Testis (tissue), 2 donors: ENCODE results near the gene TMEM181.
"Not testable (repeated sequence)": the region's sequence is repeated elsewhere in the genome, so short reads cannot be mapped to it uniquely, and the experiment has no call there.

Experiments used
- CTCF ChIP-seq, 3 experiments: fragments of 450-650 bp in 2 of 3; fragments of 200-600 bp in 1 of 3; sonication (generic) in 1 of 3; IDR thresholded peaks; one replicate each; pipeline ENCODE4 v1.5.1; 2016 to 2019; ENCODE audit warnings: antibody characterized with exemption in 3 of 3, mild to moderate bottlenecking in 2 of 3, moderate library complexity in 1 of 3
- POLR2A ChIP-seq: fragments of 450-650 bp; IDR thresholded peaks from one replicate; pipeline ENCODE4 v1.6.1; 2017; ENCODE audit warnings: antibody characterized with exemption, mild to moderate bottlenecking, moderate library complexity

GRCh38 chr6:158527858-158528257 lies 32.0 kb upstream of the TMEM181 start:
- not testable (repeated sequence) for TF ChIP-seq CTCF (IDR thresholded peaks at IDR 0.05); POLR2A
